HG03442 (cell line): Measurements from ENCODE around the gene BAIAP2.
"Not testable (repeated sequence)": the region's sequence is repeated elsewhere in the genome, so short reads cannot be mapped to it uniquely, and the experiment has no call there.

Source experiments
- ATAC-seq: cut with Tn5 transposase; IDR thresholded peaks from one replicate; pipeline ENCODE4 v1.9.1; 2021; ENCODE audit warnings: mild to moderate bottlenecking, moderate library complexity; ENCODE audit not compliant: unreplicated experiment

Gene BAIAP2

DNA sequence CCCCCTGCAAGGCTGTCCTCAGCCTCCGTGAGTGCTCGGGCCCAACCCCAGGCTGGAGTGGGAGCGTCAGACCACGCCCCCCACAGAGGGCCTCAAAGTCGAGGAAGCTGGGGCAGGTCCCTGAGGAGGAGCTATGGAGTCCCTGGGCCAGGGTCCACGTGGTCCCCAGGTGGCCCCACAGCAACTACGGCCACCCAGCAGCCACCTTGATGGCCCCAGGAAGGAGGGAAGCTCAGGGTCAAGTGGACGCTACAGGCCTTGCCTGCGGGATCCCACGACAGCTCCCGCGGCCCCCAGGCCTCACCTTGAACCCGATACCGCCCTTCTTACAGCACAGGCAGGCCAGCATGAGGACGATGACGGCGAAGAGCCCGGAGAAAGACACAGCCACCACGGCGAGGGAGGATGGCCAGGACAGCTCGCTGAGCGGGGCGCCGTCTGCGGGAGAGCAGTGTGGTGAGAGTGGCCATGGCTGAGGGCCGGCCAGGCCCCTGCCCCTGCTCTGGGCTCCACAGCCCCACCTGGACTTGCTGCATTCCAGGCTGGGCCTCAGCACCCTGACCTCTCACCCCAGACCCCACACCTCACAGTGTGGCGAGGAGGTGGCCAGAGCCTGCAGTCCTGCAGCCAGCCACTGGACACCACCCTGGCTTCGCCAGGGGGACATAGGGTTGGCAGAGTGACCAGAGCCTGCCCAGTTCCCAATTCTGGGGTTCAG, 99.3 kb downstream of the BAIAP2 start:
- no peak for ATAC-seq

DNA sequence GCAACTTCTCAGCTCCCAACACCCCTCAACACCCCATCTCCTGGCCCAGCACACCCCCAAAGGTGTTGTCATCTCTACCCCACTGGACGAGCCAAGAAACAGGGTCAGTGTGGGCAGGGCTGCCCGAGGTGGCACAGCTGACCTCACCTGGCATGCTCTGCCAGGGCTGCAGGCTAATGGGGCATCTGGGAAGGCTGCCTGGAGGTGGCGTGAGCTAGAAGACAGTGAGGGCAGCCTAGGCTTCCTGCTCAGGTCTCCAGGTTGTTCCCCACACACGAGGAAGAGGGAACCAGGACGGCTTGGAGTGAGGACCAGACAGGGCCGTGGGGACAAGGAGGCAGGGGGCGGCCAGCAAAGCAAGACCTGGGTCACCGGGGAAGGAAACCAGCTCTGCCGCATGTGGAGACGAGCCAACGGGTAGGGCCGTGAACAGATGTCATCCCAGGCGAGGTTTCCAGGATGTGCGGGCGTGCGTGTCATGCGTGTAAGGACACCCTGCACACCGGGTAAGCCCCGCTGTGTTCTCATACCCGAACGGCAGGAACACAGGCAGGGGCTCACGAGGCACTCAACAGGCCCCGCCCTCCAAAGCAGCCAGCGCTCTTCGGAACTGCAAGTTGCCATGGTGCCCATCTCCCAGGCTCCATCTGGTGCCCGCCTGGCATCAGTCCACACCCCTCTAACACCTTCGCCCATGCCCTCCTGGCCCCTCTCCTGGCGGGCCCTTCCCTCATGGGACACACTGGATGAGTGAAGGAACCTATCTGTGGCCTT, 100.7 kb downstream of the BAIAP2 start:
- ATAC-seq: no peak

DNA sequence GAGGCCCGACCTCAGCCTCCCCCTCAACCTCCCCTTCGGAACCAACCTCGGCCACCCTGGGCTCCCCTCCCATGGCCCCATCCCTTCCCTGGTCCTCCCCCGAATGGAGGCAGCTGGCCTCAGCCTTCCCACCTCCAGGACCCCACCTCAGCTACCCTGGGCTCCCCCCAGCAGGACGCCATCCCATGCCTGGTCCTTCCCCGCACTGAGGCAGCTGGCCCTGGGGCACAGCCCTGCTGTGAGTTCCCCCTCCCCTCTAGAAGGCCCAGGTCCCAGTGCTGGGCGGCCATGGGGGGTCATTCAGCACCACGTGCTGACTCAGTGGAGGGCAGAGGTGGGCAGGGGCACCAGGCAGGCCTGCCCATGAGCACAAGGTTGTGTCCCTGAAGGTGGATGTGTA, 101.4 kb downstream of the BAIAP2 start:
- ATAC-seq: no peak

DNA sequence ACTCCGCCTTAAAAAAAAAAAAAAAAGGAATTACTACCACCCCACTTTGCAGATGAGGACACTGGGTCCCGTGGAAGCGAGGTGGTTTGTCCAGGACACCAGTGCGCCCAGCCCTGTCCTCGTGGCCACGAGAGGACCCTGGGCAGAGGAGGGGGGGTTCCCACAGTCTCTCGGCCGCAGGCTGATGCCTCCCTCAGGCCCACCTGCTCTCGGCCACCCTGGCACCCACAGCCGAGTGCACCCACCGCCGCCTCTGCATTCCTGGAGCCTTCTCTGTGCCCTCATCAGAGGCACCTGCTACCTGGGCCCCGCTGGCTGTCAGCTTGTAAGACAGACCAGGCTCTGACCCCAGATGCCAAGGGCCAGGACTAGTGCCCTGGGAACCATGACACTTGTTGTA, 102.3 kb downstream of the BAIAP2 start:
- no peak for ATAC-seq

DNA sequence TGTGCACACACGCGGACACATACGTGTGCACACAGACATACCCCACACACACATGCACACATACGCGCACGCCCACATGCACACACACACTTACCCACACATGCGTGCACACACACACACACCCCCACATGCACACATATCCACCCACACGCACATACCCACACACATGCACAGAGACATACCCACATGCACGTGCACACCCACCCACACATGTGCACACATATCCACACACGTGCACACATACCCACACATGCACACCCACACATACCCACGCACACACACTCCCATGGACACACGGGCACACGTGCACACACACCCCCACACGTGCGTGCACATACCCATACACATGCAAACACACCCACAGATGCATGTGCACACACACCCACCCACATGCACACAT, 103.1 kb downstream of the BAIAP2 start:
- no peak for ATAC-seq

DNA sequence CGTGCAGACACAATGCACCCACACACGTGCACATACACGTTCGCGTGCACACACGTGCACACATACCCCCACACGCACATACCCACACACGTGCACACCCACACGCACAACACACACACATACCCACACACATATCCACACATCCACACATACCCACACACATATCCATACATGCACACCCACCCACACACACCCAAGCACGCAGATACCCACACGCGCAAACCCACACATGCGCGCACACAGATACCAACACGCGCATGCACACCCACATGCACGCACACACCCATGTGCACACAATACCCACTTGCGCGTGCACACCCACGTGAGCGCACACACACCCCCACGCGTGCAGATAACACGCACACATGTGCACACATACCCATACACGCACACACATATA, 103.5 kb downstream of the BAIAP2 start:
- no peak for ATAC-seq

DNA sequence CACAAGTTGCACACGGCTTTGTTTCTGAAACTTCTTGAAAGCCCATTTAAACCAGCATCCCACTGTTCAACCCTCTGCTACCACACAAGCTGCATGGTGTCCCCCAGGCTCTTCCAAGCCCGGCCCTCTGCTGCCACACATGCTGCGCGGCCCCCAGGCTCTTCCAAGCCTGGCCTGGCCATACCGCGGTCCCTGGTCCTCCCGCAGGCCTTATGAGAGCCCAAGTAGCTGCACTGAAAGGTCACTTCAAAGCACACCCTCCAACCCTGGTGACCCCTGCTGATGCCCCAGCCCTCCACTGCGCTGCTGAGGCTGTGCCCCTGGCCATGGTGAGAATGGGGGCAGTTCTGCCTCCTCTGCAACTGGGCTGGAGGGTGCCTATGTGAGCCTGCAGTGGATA, 104.5 kb downstream of the BAIAP2 start:
- no peak for ATAC-seq

DNA sequence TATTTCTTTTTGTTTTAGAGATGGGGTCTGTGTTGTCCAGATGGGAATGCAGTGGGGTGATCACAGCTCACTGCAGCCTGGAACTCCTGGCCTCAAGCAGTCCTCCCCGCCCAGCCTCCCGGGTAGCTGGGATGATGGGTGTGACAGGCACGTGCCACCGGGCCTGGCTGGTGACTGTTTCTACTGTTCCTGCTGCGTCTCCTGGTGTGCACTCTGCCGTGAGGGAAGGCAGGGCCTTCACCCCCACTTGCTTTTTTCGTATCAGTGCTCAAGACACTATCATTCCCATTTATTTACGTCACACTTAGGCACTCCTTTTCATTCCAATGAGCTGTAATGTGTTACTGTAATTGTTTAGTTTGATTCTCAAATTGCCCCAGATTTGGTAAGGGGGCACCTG, 105.1 kb downstream of the BAIAP2 start:
- no peak for ATAC-seq

DNA sequence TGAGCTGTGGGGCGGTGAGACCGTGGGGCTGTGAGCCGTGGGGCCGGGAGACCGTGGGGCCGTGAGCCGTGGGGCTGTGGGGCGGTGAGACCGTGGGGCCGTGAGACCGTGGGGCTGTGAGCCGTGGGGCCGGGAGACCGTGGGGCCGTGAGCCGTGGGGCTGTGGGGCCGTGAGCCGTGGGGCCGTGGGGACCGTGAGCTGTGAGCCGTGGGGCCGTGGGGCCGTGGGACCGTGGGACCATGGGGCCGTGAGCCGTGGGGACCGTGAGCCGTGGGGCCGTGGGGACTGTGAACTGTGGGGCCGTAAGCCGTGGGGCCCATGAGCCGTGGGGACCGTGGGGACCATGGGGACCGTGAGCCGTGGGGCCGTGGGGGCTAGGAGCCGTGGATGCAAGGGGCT, 105.7 kb downstream of the BAIAP2 start:
- no peak for ATAC-seq

DNA sequence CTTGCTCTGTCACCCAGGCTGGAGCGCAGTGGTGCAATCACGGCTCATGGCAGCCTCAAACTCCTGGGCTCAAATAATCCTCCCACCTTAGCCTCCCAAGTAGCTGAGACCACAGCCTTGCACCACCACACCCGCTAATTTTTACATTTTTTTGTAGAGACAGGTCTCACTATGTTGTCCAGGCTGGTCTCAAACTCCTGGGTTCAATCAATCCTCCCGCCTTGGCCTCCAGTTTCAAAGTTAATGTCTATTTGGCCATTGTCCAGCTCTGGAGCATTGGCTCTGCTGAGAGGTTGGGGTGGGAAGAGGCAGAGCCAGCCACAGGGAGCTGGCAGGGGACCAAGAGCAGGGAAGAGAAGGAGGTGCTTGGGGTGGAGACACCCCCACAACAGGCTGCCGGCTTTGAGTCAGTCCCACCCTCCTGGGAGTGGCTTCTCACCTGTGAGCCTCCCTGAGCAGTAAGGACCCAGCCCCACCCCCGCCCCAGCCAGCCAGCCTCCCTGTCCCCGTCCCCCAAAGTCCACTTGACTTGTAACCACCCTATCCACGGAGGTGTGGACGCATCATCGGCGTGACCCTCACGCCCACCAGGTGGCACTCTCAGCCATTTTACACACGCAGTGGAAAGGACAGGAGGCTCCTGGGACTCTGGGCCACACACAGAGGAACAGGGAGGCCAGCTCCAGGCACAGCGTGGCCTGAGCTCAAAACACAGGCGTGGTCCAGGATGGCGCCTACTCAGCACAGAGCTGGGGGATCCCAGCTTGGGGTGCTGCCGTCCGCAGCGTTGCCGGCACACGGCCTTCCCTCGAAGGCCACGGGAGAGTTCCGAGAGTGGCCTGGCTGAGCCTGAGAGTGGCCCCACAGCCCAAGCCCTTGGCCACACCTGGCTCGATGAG, 107.6 kb downstream of the BAIAP2 start:
- ATAC-seq: no peak

DNA sequence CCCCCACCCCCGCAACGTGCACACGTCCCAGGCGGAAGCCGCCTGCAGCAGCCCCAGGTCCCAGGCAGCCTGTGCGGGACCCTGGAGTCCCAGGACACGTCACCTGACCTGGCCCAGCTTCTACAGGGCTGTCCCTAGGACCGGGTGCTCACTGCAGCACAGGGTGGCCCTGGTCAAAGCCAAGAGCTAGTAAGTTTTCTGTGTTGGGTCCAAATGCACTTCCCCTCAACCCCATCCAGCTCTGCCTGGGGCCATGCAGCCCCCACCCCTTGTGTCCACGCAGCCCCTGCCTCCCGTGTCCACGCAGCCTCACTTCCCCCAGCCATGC, 108.2 kb downstream of the BAIAP2 start:
- no peak for ATAC-seq

DNA sequence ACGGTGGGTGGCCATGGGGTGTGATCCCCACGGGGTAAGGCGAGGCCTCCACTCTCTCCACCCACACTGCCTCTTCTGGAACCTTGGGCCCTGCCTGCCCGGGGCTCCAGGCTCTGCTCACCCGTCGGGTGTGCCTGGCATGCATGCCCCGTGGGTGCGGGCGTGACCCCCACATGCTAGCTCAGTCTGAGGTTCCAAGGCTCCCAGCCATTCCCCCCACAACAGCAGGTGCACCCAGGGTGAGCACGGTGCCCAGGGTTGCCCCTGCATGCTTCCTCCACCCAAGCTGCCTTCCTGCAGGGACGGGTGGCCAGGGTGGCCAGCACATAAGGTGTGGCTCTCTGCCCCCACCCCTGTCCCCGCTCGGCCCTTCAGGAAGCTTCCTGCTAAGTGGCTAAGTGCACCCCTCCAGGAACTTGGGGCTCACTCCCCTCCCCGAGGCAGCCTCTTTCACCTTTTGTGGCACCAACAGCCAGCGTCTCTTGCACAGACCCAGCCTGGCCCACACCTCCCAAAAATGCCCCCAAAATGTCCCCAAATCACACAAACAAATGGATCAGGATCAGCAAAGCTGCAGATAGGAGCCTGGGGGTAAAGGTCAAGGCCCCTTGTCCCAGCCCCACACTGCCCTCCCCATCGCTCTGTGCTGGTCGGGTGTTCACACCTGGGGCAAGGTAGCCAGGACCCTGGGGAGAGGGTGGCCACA, 108.9 kb downstream of the BAIAP2 start:
- no peak for ATAC-seq

DNA sequence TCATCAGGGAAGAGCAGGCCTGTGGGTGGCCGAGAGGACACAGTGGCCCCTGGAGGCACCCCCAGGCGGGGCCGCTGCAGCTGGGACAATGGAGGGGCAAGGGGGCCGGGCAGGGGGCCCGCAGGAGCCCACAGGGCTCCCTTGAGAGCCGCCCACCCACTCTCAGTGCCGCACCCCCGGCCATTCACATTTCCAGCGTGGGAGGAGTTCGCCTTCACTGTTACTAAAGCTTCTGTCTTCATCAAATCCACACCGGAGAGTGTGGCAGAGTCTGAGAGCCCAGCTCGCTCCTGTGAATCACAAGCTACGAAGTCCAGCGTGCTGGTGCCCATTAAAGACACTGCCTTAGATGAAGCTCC, 109.5 kb downstream of the BAIAP2 start:
- no peak for ATAC-seq

DNA sequence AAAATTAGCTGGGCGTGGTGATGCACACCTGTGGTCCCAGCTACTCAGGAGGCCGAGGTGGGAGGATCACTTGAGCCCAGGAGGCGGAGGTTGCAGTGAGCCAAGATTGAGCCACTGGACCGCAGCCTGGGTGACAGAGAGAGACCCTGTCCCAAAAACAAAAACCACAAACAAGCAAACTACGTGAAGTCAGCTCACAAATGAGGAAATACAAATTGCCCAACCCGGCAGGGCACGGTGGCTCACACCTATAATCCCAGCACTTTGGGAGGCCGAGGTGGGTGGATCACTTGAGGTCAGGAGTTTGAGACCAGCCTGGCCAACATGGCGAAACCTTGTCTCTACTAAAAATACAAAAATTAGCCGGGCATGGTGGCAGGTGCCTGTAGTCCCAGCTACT, 111.3 kb downstream of the BAIAP2 start:
- ATAC-seq: not testable (repeated sequence)

DNA sequence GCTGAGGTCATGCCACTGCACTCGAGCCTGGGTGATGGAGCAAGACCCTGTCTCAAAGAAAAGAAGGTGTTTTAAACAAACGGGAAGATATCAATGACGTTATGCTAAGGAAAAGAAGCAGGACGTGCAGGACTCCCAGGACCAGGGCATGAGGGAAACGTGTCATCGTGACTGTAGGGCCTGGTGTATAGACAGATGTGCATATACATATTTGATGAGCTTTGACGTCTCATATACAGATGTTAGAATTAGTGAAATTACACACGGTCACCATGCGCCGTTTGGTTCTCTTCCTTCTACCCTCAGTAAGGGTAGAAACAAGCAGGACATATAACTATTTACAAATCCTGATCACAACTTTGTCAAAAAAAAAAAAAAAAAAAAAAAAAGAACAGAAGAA, 112.8 kb downstream of the BAIAP2 start:
- ATAC-seq: no peak

DNA sequence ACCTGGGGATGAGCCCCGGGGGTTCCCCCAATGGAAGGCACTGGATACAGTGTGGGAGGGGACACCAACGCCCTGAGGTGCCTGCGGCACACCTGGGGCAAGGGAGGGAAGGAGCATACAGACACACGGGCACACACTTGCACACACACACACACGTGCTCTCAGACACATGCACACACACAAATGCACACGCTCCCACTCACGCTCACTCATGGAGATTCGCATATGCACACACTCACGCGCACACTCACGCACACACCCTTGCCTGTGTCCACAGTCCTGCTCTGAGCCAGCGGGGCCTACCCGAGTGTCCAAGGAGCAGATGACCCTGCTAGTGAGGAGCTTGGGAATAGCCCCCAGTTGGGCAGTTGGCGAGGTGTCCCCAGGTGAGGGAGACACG, 113.6 kb downstream of the BAIAP2 start:
- no peak for ATAC-seq

DNA sequence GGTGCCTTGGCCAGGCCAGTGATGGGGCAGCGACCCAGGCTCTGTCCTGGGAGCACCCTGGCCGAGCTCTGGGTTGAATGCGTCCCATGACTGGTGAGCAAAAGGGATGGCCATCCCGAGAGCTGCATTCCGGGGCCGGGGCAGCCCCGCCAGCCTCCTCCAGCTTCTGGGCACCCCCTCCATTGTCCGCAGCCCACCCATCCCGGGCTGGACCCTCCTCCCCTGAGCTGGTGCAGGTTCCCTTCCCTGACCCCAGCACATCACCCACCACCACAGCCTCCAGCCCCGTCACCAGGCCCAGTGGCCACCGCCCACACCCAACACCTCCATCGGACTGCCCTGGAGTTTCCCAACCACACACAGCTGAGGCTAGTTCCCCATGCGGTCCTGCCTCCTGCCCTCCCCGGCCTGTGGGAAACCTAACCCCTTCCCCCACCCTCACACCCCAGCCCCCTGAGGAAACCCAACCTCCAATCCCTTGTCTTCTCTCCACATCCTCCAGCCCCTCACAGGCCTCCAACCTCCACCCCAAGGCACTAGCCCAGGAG, 114.1 kb downstream of the BAIAP2 start:
- no peak for ATAC-seq

DNA sequence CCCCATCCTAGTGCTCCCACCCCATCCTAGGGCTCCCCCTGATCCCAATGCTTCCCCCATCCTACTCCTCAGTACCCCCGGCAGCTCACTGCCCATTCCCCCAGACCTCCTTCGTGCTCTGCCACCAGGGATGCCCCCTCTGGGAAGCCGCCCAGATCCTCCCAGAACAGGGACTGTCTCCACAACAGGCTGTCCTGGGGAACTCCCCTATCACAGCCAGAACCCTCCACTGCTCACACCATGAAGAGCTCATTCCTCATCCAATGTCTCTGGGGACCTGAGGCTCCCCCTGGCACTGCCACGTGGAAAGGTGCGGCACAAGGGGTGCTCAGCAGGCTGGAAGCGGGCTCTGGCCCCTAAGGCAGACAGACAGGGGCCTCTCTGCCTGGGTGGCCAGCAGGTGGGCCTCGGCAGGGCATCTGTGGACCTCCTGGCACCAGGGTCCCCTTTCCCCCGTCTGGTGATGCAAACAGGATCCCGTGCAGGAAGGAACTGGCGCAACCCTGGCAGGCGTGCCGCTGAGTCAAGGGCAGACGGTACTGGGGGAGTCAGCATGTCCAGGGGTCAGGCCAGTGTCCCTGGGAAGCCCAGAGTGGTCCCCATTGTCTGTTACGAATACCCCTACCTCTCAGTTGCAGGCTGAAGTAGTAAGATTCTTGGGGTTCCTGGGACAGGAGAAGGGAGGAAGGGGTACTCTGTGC, 115.6 kb downstream of the BAIAP2 start:
- ATAC-seq: no peak

DNA sequence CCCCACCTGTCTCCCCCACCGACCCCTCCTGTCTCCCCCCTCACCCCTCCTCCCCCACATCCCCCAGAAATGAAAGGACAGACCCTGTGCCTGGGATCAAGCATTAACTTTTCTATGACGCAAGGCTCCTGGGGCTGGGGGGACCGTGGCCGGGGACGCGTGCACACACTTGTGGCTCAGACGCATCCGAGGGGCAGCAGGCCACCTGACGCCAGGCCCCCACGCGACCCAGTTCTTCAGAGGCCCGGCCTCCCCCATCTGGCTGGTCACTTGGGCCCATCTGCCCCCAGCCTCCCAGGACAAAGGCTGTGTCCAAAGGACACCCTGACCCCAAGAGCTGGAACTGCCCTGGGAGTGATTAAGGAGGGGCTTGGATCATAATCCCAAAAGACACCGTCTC, 116.3 kb downstream of the BAIAP2 start:
- ATAC-seq: no peak

DNA sequence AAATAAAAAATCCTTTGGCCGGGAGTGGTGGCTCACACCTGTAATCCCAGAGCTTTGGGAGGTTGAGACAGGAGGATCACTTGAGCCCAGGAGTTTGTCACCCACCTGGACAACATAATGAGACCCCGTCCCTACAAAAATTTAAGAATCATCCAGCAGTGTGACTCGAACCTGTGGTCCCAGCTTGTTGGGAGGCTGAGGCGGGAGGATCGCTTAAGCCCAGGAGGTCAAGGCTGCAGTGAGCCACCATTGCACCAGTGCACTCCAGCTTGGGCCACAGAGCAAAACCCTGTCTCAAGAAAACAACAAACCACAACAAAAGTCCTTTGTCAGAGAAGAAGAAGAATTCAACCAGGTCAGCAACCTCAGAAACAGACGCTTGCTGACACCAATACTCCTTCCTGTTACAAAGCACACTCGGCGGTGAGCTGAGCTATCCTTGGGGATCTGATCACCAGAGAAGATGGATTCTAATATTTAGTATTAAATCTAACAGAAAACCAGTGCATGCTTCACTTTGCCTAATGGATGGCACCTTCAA, 117.4 kb downstream of the BAIAP2 start:
- ATAC-seq: no peak
